HG02973 (cell line): ENCODE results near the gene TSR2.
"Not testable (repeated sequence)": the region's sequence is repeated elsewhere in the genome, so short reads cannot be mapped to it uniquely, and the experiment has no call there.

Experiments
- ATAC-seq: cut with Tn5 transposase; IDR thresholded peaks from one replicate; pipeline ENCODE4 v1.9.1; 2021; ENCODE audit warnings: moderate library complexity; ENCODE audit not compliant: unreplicated experiment

The TSR2 gene

GRCh38 chrX:54470054-54470760 is 30.0 kb downstream of the TSR2 start:
- ATAC-seq: no peak

- ATAC-seq: no peak
These were observed 34.0 kb downstream of the TSR2 start for GRCh38 chrX:54473993-54474859.

GRCh38 chrX:54479136-54480111 is 39.2 kb downstream of the TSR2 start:
- ATAC-seq: no peak

GRCh38 chrX:54482839-54483593 is 42.8 kb downstream of the TSR2 start:
- ATAC-seq: no peak

GRCh38 chrX:54483946-54484345 is 43.7 kb downstream of the TSR2 start:
- no peak for ATAC-seq

GRCh38 chrX:54484666-54485065 is 44.5 kb downstream of the TSR2 start:
- no peak for ATAC-seq

- ATAC-seq: not testable (repeated sequence)
These were observed 49.6 kb downstream of the TSR2 start for GRCh38 chrX:54489819-54490218.

- ATAC-seq: no peak
These were observed 52.1 kb downstream of the TSR2 start for GRCh38 chrX:54492340-54492739.

GRCh38 chrX:54494166-54494988 is 54.2 kb downstream of the TSR2 start:
- ATAC-seq: no peak
